Activated CD4-positive, alpha-beta memory T cell treated with anti-CD3 and anti-CD28 coated beads for 36 hours (primary cell): ENCODE data around the gene CISH. TPM values are rescaled to one million over a fixed set of nuclear protein-coding genes. Genes with fewer than 3 reads are reported as not detected.

ENCODE experiments used
- CTCF ChIA-PET: fragments of 350-600 bp; sonication (Branson Sonifier 250); formaldehyde crosslinking; loops from one replicate; lab custom pipeline; 2021; ENCODE audit warnings: antibody characterized with exemption, inconsistent platforms; lab: Charles Lee
- POLR2A ChIA-PET: fragments of 350-600 bp; sonication (Branson Sonifier 250); formaldehyde crosslinking; loops from one replicate; lab custom pipeline; 2021; ENCODE audit warnings: antibody characterized with exemption; lab: Charles Lee
- DNase-seq: peaks from one replicate; pipeline ENCODE4 v3.0.0-alpha.2; 2020
- H3K27ac Mint-ChIP-seq: one replicate; pipeline ENCODE4 v1.8.0; 2021; ENCODE audit warnings: mixed read lengths
- H3K27me3 Mint-ChIP-seq: one replicate; pipeline ENCODE4 v1.8.0; 2021; ENCODE audit warnings: mixed read lengths
- H3K36me3 Mint-ChIP-seq: one replicate; pipeline ENCODE4 v1.8.0; 2021; ENCODE audit warnings: mixed read lengths
- H3K4me1 Mint-ChIP-seq: one replicate; pipeline ENCODE4 v1.8.0; 2021; ENCODE audit warnings: low read depth, mixed read lengths
- H3K4me3 Mint-ChIP-seq: one replicate; pipeline ENCODE4 v1.8.0; 2021; ENCODE audit warnings: mild to moderate bottlenecking, mixed read lengths
- H3K9me3 Mint-ChIP-seq: one replicate; pipeline ENCODE4 v1.8.0; 2021; ENCODE audit warnings: mixed read lengths
- intact Hi-C: fragments of 100-400 bp; cut with micrococcal nuclease; formaldehyde crosslinking; loops from one replicate; pipeline ENCODE4 v1.15.1; 2023
- total RNA-seq, 2 experiments: library from RNA; stranded (reverse); gene quantifications; one replicate each; pipeline ENCODE4 v1.2.3, GENCODE V29; 2021

The CISH gene
- total RNA-seq, 2 experiments from 2014 or later = 319 TPM

DNA sequence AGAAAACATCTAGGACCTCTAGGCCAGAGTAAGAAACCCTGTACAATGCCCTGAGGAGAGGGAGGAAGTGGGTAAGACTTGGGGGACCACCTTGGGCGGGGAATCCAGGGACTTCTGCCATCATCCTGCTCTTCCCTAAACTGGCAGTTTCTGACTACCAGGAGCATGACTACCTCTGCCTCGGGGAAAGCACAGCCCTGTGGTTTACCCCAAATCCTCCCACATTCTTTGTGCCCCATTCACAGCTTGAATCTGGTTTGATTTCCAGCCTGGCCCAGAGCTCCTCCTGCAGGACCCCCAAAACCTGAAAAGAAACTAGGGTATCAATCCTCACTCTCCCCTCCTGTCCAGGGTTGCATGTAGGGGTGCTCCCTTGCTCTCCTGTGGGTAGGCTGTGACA lies 48.7 kb downstream of the CISH start:
- Mint-ChIP-seq H3K4me3 (no peak overlapping the region), H3K4me1 (peaks cover 20% of the 10 kb centered on the region), H3K27ac (no peak overlapping the region), H3K9me3 (no peaks in the 10 kb centered on the region), H3K36me3 (peaks cover 6% of the 10 kb centered on the region), H3K27me3 (no peaks in the 10 kb centered on the region)
- intact Hi-C loops = no loop called here
- POLR2A ChIA-PET = no interaction called here
- DNase-seq = no peak
- CTCF ChIA-PET = no interaction called here

- DNase-seq = no peak
- CTCF ChIA-PET = no interaction called here
- Mint-ChIP-seq H3K27me3 (no peaks in the 10 kb centered on the region), H3K9me3 (no peaks in the 10 kb centered on the region), H3K27ac (no peak overlapping the region), H3K4me3 (no peak overlapping the region), H3K4me1 (peaks cover 4% of the 10 kb centered on the region), H3K36me3 (peaks cover 4% of the 10 kb centered on the region)
- intact Hi-C loops = no loop called here
- POLR2A ChIA-PET = no interaction called here
Measured at GRCh38 chr3:50559702-50560101, 51.9 kb downstream of the CISH start.

DNA sequence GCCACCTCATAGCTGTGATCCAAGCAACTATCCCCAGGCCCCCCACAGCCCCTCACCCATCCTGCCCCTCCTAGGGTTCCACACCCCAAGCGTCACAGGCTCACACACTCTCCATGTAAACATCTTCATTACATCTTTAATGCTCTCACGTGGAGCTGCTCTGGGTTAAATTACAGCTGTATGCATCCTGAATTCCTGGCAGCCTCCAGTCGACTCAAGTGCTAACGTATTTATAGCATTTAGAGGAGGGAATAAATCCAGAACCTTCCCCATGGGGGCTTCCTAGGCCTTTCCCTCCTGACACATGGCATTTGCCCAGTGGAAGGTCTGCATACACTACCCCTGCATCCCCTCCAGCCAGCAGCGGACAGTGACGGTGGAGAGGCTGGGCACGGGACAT lies 53.7 kb downstream of the CISH start:
- H3K9me3 Mint-ChIP-seq = no peaks in the 10 kb centered on the region
- H3K4me1 Mint-ChIP-seq = peaks cover under 1% of the 10 kb centered on the region
- intact Hi-C loops = no loop called here
- no peaks in the 10 kb centered on the region for H3K27me3 Mint-ChIP-seq
- CTCF ChIA-PET = interaction anchor here (0.9 kb wide), 1 partner anchor 16 kb away, joined by 3 read pairs; no protein-coding TSS in a partner anchor
- no peak overlapping the region for H3K27ac Mint-ChIP-seq
- DNase-seq = no peak
- no peak overlapping the region for H3K4me3 Mint-ChIP-seq
- H3K36me3 Mint-ChIP-seq = no peaks in the 10 kb centered on the region
- POLR2A ChIA-PET = interaction anchor here (0.6 kb wide), 2 partner anchors 53 to 222 kb away, joined by 3 to 4 read pairs; no protein-coding TSS in a partner anchor

DNA sequence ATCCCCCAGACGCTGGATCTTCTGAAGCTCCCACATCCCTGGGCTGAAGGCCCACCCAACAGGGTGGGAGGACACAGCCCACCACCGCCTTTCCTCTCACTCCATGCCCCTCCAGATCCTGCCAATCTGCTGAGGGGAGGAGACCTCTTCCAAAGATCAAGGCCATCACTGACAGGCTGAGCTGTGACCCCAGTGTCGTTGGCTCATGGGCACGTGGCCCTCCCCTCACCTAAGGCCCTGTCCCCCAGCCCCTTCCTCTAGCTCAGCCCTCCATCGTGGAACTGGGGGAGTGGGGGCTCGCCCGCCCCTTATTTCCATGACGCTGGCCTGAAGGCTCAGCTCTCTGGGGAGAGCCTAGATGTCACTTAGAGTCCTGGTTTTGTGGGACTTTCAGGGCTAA lies 54.5 kb downstream of the CISH start:
- no peak overlapping the region for H3K4me3 Mint-ChIP-seq
- ChIA-PET CTCF (no interaction called here), POLR2A (no interaction called here)
- no peaks in the 10 kb centered on the region for H3K27me3 Mint-ChIP-seq
- no peaks in the 10 kb centered on the region for H3K36me3 Mint-ChIP-seq
- DNase-seq = no peak
- no peak overlapping the region for H3K27ac Mint-ChIP-seq
- H3K4me1 Mint-ChIP-seq = no peaks in the 10 kb centered on the region
- intact Hi-C loops = no loop called here
- H3K9me3 Mint-ChIP-seq = no peaks in the 10 kb centered on the region

Other genes with a start within 250 kb of the CISH start
- under 1 TPM; 0.63 to 0.69 TPM for gene CACNA2D2, start 108.1 kb downstream of the CISH start, total RNA-seq
- 10 to 100 TPM; 16.7 to 17.0 TPM for gene C3orf18, start 44.0 kb downstream of the CISH start, total RNA-seq
- 10 to 100 TPM; 78.7 to 82.6 TPM for gene HEMK1, start 42.3 kb downstream of the CISH start, total RNA-seq
- 100 to 1,000 TPM; 186 to 187 TPM for gene MAPKAPK3, start 5.4 kb upstream of the CISH start, total RNA-seq
- gene DOCK3, start 63.2 kb upstream of the CISH start, total RNA-seq = 1 to 10 TPM; 2.7 to 2.9 TPM